Neuron (in vitro differentiated cells): ENCODE data around the gene ROR1.

Experiments used
- H2AFZ ChIP-seq: one replicate; pipeline ENCODE4 v1.6.1; 2013; ENCODE audit warnings: low read depth, mild to moderate bottlenecking, inconsistent platforms, low read length, moderate library complexity
- H3K27me3 ChIP-seq: one replicate; pipeline ENCODE4 v1.6.1; 2013; ENCODE audit warnings: low read length; ENCODE audit not compliant: insufficient read depth
- H3K36me3 ChIP-seq: one replicate; pipeline ENCODE4 v1.6.1; 2013; ENCODE audit warnings: low read length; ENCODE audit not compliant: insufficient read depth
- H3K4me1 ChIP-seq: one replicate; pipeline ENCODE4 v1.6.1; 2013; ENCODE audit warnings: low read length; ENCODE audit not compliant: insufficient read depth
- H3K4me3 ChIP-seq: 2 replicates; pipeline ENCODE4 v1.5.1; 2013; ENCODE audit warnings: mild to moderate bottlenecking, low read length, moderate library complexity
- H3K9me3 ChIP-seq: one replicate; pipeline ENCODE4 v1.6.1; 2013; ENCODE audit warnings: low read length

ROR1 gene

DNA sequence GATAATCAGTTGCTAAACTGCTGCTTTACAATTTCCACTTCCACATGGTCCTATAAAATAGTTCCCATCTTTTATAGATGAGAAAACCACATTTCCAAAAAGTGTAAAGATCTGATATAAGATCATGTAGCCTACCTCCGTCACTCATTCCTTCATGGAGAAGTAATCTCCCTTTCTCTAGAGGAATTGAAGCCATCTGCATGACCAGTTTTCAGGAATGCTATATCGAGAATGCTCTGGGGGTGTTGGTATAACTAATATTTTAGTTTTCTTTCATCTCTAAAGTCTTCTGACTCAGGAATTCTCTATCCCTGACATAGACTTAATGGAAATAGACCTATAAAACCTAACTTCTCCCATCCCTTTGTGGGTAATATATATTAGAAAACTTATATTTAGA, 256.6 kb downstream of the ROR1 start:
- H3K4me3 ChIP-seq, result no peak overlapping the region
- H3K9me3 ChIP-seq, result peaks cover 2% of the 10 kb centered on the region
- no peak overlapping the region for H2AFZ ChIP-seq
- no peaks in the 10 kb centered on the region for H3K4me1 ChIP-seq
- H3K36me3 ChIP-seq, result no peaks in the 10 kb centered on the region
- no peaks in the 10 kb centered on the region for H3K27me3 ChIP-seq

- Histone ChIP-seq H3K9me3 (peaks cover 2% of the 10 kb centered on the region), H3K27me3 (no peaks in the 10 kb centered on the region)
These were observed 257.4 kb downstream of the ROR1 start for GRCh38 chr1:64031236-64031635.

DNA sequence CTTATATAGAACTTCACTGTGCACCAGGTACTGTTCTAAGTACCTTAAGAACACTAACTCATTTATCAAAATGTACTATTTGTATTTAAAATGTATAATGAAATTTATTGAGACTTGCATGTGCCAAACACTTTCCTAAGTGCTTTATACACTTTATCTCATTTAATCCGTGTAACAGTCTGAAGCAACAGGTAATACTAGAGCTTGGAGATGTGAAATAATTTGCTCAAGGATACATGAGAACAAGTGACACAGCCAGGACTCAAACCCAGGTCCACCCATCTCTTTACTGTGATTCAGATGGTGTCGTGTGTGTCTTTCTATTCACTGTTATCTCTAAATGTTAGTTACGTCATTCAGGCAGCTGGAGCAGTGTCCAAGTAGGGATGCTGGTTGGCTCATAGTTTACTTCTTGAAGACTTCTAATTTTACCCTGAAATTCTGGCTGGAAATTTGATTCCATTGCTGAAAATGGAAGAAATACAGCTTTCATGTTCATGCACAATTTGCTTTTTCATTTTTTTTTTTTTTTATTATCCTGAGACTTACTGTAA, 259.9 kb downstream of the ROR1 start:
- Histone ChIP-seq H3K27me3 (no peaks in the 10 kb centered on the region), H3K9me3 (peaks cover 2% of the 10 kb centered on the region), H3K4me3 (no peak overlapping the region), H2AFZ (no peak overlapping the region), H3K4me1 (peaks cover 5% of the 10 kb centered on the region), H3K36me3 (no peaks in the 10 kb centered on the region)

More at GRCh38 chr1:64031236-64031635, 257.4 kb downstream of the ROR1 start:
- H3K4me1 ChIP-seq, result no peaks in the 10 kb centered on the region
- H3K36me3 ChIP-seq, result no peaks in the 10 kb centered on the region
- H3K4me3 ChIP-seq, result no peak overlapping the region
- no peak overlapping the region for H2AFZ ChIP-seq

GRCh38 chr1:64036549-64036948, 262.7 kb downstream of the ROR1 start:
- H3K4me3 ChIP-seq, result no peak overlapping the region
- no peak overlapping the region for H2AFZ ChIP-seq
- H3K27me3 ChIP-seq, result no peaks in the 10 kb centered on the region
- H3K9me3 ChIP-seq, result no peaks in the 10 kb centered on the region
- H3K4me1 ChIP-seq, result peaks cover 16% of the 10 kb centered on the region
- H3K36me3 ChIP-seq, result no peaks in the 10 kb centered on the region

DNA sequence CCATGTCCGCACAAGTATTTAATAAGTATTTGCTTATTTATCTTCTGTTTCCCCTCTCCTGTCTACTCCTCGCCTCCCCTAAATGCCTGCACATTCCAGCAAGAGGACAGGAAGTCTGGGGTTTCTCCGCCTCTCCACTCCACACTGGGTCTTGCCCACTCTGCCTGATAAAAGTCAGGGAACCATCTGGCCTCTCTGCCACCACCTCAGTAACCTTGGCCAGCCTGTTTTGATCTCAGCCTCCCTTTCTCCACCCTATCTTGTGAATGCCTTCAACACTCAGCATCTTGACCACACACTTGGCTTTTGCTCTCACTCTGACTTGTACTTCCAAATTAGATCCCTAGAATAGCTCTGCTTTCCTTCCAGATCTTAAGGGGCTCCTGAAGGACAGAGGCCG, 264.3 kb downstream of the ROR1 start:
- no peaks in the 10 kb centered on the region for H3K36me3 ChIP-seq
- H3K9me3 ChIP-seq, result no peaks in the 10 kb centered on the region
- H3K4me1 ChIP-seq, result peaks cover 26% of the 10 kb centered on the region
- no peak overlapping the region for H2AFZ ChIP-seq
- H3K27me3 ChIP-seq, result no peaks in the 10 kb centered on the region
- no peak overlapping the region for H3K4me3 ChIP-seq

GRCh38 chr1:64038965-64039364, 265.1 kb downstream of the ROR1 start:
- H3K4me1 ChIP-seq, result peaks cover 26% of the 10 kb centered on the region
- no peaks in the 10 kb centered on the region for H3K27me3 ChIP-seq
- H3K36me3 ChIP-seq, result no peaks in the 10 kb centered on the region
- no peak overlapping the region for H3K4me3 ChIP-seq
- no peaks in the 10 kb centered on the region for H3K9me3 ChIP-seq
- no peak overlapping the region for H2AFZ ChIP-seq

DNA sequence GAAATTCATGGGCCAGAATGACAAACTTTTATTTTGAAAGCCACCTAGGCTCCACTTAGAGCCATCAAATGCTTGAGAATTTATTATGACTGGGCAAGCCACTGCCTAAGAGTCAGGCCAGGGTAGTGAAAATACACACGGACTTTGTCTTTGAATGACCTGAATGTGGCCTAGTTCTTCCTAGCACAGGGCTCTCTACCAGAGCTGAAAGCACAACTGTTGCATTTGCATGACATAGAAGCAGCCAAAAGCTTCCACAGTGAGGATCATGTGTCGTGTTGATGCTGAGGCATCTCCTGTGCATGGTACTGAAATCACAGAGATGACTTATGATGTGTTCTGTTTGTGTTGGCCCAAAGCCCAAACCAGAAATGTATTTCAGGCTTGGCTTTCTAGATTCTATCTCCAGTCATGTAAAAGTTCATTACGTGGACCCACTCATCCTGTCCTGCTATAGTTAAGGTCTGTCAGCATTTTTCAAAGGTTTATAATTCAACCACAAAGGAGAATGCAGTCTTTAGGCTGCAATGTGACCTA, 265.6 kb downstream of the ROR1 start:
- Histone ChIP-seq H2AFZ (no peak overlapping the region), H3K4me3 (no peak overlapping the region), H3K9me3 (no peaks in the 10 kb centered on the region), H3K27me3 (no peaks in the 10 kb centered on the region), H3K36me3 (no peaks in the 10 kb centered on the region), H3K4me1 (peaks cover 26% of the 10 kb centered on the region)

GRCh38 chr1:64041371-64042131, 267.7 kb downstream of the ROR1 start:
- Histone ChIP-seq H3K4me1 (peaks cover 26% of the 10 kb centered on the region), H2AFZ (no peak overlapping the region), H3K9me3 (no peaks in the 10 kb centered on the region), H3K4me3 (no peak overlapping the region), H3K36me3 (no peaks in the 10 kb centered on the region), H3K27me3 (no peaks in the 10 kb centered on the region)

DNA sequence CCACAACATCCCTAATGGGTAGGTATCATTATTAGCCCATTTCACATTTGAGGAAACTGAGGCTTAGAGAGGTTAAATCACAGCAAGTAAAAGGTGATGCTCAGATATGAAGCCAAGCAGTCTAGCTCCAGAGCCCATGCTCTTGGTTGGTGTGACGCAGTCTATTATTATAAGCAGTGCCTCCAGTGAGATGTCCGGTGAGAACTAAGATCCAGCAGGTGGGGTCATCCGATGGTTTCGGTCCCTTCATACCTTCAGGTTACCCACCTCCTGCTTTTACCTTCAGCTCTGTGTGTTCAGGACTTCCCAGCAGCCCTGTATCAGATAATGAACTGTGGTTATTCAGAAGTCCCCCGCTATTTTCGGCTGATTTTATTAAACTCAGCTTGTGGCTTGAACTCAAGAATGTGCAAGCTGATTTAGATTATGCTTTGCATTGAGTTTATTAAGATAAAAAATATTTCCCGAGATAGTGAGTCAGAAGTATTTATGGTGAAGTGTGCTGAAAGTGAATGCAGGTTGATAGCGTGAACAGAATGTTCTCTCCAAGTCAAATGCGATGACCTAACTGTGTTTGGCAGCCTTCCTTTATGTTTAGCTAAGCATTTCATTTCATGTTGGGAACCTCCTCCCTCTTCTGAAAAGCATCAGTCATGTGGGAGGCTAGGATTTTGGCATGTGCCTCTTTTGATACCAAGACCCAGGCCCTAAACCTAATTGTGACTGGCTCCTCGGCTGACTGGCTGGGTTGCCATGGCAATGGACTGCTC, 268.7 kb downstream of the ROR1 start:
- no peak overlapping the region for H2AFZ ChIP-seq
- H3K4me1 ChIP-seq, result peaks cover 26% of the 10 kb centered on the region
- H3K36me3 ChIP-seq, result no peaks in the 10 kb centered on the region
- no peaks in the 10 kb centered on the region for H3K9me3 ChIP-seq
- no peaks in the 10 kb centered on the region for H3K27me3 ChIP-seq
- no peak overlapping the region for H3K4me3 ChIP-seq

DNA sequence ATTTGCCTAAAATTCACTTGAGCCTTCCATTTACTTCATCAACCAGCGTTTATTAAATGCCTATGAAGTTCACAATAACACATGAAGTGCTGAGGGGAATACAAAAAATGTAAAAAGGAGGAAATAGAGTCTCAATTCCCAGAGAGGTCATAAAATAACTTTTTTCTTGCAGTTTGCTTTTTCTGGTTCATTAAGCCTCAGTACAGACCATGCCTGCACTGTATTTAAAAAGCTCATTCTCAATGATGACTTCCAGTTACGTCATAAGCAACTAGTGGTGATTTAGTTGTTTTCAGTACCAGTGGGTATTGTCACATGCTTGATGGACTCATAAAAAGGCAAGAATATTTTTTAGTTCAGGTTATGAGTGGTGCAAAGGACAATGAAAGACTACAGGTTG, 269.5 kb downstream of the ROR1 start:
- H3K4me3 ChIP-seq, result no peak overlapping the region
- no peaks in the 10 kb centered on the region for H3K27me3 ChIP-seq
- H3K4me1 ChIP-seq, result peaks cover 25% of the 10 kb centered on the region
- no peaks in the 10 kb centered on the region for H3K9me3 ChIP-seq
- H3K36me3 ChIP-seq, result no peaks in the 10 kb centered on the region
- H2AFZ ChIP-seq, result no peak overlapping the region

DNA sequence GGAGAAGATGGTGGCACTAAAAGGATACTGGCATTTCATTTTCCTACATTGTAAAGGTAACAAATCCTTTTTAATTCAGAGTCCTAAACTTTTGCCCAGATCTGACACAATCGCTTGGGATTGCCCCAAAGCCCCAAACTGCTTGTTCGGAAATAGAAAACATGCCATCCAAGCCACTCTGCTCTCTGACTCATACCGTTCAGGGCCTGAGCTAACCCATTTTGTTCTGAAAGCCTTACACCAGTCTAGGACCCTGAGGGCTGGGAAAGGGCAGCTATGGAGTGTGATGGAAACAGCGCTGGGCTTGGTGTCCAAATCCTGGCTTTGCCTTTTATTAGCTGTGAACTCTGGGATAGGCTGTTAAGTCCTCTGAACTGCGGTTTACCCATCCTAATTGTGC, 270.2 kb downstream of the ROR1 start:
- no peak overlapping the region for H2AFZ ChIP-seq
- H3K9me3 ChIP-seq, result no peaks in the 10 kb centered on the region
- H3K36me3 ChIP-seq, result no peaks in the 10 kb centered on the region
- peaks cover 18% of the 10 kb centered on the region for H3K4me1 ChIP-seq
- H3K27me3 ChIP-seq, result no peaks in the 10 kb centered on the region
- no peak overlapping the region for H3K4me3 ChIP-seq

GRCh38 chr1:64046243-64046642, 272.4 kb downstream of the ROR1 start:
- peaks cover 10% of the 10 kb centered on the region for H3K4me1 ChIP-seq

GRCh38 chr1:64046891-64047290, 273.1 kb downstream of the ROR1 start:
- no peaks in the 10 kb centered on the region for H3K36me3 ChIP-seq
- H3K4me1 ChIP-seq, result peaks cover 10% of the 10 kb centered on the region
- no peak overlapping the region for H3K4me3 ChIP-seq
- H3K27me3 ChIP-seq, result no peaks in the 10 kb centered on the region
- H3K9me3 ChIP-seq, result no peaks in the 10 kb centered on the region
- no peak overlapping the region for H2AFZ ChIP-seq

More at GRCh38 chr1:64046243-64046642, 272.4 kb downstream of the ROR1 start:
- Histone ChIP-seq H3K4me3 (no peak overlapping the region), H3K27me3 (no peaks in the 10 kb centered on the region), H3K9me3 (no peaks in the 10 kb centered on the region), H2AFZ (no peak overlapping the region), H3K36me3 (no peaks in the 10 kb centered on the region)
